Hematopoietic multipotent progenitor cell treated with erythropoietin and hydrocortisone succinate and interleukin-3 and kit ligand, for 8 days (in vitro differentiated cells): Measurements from ENCODE around the gene ZNF544.
"Not testable (repeated sequence)": the region's sequence is repeated elsewhere in the genome, so short reads cannot be mapped to it uniquely, and the experiment has no call there.

ENCODE experiments used
- DNase-seq: peaks from one replicate; pipeline ENCODE4 v3.0.0-alpha.2; 2015

The ZNF544 gene

GRCh38 chr19:58305932-58306323, 77.2 kb downstream of the ZNF544 start:
- DNase-seq, result no peak

GRCh38 chr19:58307736-58308135, 79.0 kb downstream of the ZNF544 start:
- DNase-seq, result no peak

GRCh38 chr19:58310685-58311084, 82.0 kb downstream of the ZNF544 start:
- not testable (repeated sequence) for DNase-seq

DNA sequence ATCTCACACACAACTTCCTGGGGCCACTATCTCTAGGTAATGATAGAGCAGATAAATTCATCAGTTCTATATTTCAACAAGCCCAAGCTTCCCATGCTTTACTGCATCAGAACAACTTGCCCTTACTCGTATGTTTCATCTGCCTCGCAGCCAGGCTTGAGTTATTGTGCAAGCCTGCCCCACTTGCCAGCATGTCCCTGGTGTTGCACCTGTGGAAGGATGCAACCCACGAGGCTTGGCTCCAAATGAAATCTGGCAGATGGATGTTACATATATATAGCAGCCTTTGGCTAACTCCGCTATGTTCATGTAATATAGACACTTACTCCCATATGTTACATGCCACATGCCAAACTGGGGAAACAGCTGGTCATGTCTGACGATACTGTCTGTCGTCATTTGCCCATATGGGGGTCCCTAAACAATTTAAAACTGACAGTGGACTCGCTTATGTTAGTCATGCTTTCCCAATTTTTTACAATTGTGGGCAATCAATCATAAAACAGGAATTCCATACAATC, 82.7 kb downstream of the ZNF544 start:
- no peak for DNase-seq
